GM21786 (cell line): ENCODE results near the gene NPW.

ENCODE experiments used
- ATAC-seq: cut with Tn5 transposase; IDR thresholded peaks from one replicate; pipeline ENCODE4 v1.9.1; 2021; ENCODE audit not compliant: unreplicated experiment

NPW gene

GRCh38 chr16:2047330-2048115 lies 27.9 kb downstream of the NPW start, which contains the start of the genes NTHL1 and TSC2:
TSS of gene NTHL1 (minus strand) at chr16:2047834. CDS start at chr16:2047823, 11 bp downstream.
TSS of gene TSC2 (plus strand) at chr16:2047985. CDS start at chr16:2048616, 631 bp downstream.
- peak; percentile 89 for ATAC-seq

GRCh38 chr16:2048116-2048543 lies 28.5 kb downstream of the NPW start:
- ATAC-seq = no peak

GRCh38 chr16:2053211-2053610 lies 33.6 kb downstream of the NPW start:
- ATAC-seq = no peak

- no peak for ATAC-seq
Observed at GRCh38 chr16:2053897-2054296, 34.3 kb downstream of the NPW start.

DNA sequence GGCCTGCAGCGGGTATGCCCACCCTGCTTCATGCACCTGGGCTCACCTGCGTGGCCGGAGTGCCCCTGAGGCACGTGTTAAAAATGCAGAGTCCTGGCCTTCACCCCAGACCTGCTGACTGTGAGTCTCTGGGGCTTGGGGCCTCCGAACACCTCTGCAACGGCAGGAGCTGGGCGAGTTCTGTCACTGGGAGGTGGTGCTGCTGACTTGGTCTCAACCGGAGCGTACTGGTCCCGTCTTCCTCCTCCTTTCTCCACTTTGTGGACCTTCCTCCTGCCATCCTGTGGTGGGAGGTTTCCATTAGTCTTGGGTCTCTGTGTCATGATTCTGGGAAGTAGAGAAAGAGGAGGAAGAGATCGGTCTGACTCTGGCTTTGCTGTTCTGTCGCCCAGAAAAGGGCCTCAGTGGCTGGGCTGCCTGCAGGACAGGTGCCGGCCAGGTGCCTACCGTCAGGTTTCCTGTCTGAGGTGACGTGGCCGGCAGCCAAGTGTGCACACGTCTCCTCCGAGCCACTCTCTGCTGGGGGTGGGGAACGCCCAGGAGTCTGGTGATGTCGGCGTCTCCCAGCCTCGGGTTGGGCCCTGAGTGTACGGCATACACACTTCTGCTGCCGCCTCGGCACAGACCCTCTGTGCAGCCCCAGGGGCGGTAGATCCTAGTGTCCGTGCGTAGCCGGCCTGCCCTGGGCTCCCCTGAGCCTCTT lies 35.1 kb downstream of the NPW start:
- ATAC-seq = no peak

GRCh38 chr16:2056077-2056476 lies 36.5 kb downstream of the NPW start:
- no peak for ATAC-seq

GRCh38 chr16:2056681-2057407 lies 37.3 kb downstream of the NPW start:
- no peak for ATAC-seq

GRCh38 chr16:2057438-2057837 lies 37.9 kb downstream of the NPW start:
- ATAC-seq = no peak

DNA sequence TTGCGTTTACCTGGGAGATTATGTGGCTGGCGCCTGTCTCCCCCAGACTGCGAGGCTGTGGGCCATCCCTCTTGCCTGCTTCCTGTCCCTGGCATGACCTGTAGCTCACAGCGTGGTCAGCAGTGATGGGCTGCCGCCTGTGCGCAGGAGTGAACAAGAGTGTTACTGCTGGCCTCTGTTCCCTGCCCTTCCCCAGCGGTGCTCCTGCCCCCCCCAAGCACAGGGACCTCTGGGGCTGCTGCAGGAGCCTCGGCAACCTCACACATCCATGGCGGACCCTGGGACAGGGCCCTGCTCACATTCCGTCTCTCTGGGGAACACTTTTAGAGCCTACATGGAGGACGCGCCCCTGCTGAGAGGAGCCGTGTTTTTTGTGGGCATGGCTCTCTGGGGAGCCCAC lies 38.8 kb downstream of the NPW start:
- ATAC-seq = no peak

DNA sequence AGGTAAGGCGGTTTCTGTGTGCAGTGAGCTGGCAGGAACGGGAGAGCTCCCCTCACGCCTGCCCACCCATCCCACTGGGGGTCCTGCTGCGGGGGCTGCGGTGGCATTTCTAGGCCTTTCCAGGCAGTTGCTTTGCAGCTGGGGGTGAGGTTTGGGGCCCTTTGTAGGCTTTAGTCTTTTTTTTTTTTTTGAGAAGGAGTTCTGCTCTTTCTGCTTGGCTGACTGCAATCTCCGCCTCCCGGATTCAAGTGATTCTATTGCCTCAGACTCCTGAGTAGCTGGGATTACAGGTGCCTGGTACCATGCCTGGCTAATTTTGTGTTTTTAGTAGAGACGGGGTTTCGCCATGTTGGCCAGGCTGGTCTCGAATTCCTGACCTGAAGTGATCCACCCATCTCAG lies 39.3 kb downstream of the NPW start:
- no peak for ATAC-seq

DNA sequence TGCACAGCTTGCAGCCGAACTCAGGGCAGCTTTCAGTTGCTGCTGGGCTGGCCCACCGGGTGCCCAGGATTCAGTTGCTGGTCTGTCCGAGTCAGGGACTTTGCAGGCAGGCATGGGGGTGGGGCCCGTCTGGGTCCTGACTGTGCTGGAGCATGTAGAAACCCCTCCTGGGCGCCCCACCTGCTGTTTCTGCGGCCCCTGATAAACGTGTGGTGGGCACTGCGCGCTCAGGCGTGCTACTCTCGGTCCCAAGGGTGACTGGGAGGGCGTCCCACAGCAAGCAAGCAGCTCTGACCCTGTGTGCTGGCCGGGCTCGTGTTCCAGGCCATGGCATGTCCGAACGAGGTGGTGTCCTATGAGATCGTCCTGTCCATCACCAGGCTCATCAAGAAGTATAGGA lies 40.8 kb downstream of the NPW start:
- ATAC-seq = no peak

DNA sequence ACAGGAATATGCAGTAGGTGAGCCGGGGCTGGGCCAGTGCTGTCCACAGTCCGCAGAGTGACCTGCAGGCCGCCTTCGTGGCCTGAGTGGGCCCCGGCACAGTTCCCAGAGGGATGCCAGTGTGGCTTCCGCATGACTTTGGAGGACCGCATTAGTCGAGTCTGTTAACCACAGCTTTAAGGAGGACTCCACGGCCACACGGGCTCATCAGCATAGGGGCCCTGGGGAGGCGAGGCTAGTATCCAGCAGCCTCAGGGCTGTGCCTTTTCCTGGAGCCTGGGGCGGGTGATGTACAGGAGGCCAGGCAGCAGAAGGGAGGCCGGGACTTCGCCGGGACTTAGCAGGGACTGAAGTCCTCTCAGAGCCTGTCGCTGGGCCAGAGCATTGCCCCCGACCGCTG lies 41.4 kb downstream of the NPW start:
- no peak for ATAC-seq

GRCh38 chr16:2061526-2061925 lies 41.9 kb downstream of the NPW start:
- ATAC-seq = no peak

- ATAC-seq = no peak
Observed at GRCh38 chr16:2062801-2063200, 43.2 kb downstream of the NPW start.

GRCh38 chr16:2063861-2064260 lies 44.3 kb downstream of the NPW start:
- ATAC-seq = no peak

- no peak for ATAC-seq
Observed at GRCh38 chr16:2064368-2064945, 44.9 kb downstream of the NPW start.

- no peak for ATAC-seq
Observed at GRCh38 chr16:2066139-2066538, 46.6 kb downstream of the NPW start.
